K562 (cell line): ENCODE measurements around the gene XPNPEP3. TPM values are rescaled to one million over a fixed set of nuclear protein-coding genes. Genes with fewer than 3 reads are reported as not detected.

Experiments used
- BRCA1 ChIP-seq, 2 experiments: fragments of 450-650 bp in 1 of 2; sonication (generic) in 1 of 2; formaldehyde crosslinking in 1 of 2; IDR thresholded peaks; 2 replicates each; pipeline versions ENCODE4 v1.5.0 to v1.6.1; 2017 to 2020; ENCODE audit warnings: mild to moderate bottlenecking in 1 of 2, missing genetic modification reagents in 1 of 2
- CBFA2T3 ChIP-seq: fragments of 450-650 bp; IDR thresholded peaks from 2 replicates; pipeline ENCODE4 v1.6.1; 2017
- CBX1 ChIP-seq: sonication (generic); IDR thresholded peaks from 2 replicates; pipeline ENCODE4 v1.6.1; 2016; ENCODE audit warnings: antibody characterized with exemption, low read depth, mild to moderate bottlenecking
- CBX3 ChIP-seq, 2 experiments: IDR thresholded peaks; 1 replicate in 1 of 2; 2 replicates in 1 of 2; pipeline ENCODE4 v1.6.1; 2012; ENCODE audit warnings: inconsistent platforms in 2 of 2, low read length in 2 of 2, borderline replicate concordance in 1 of 2, control low read depth in 1 of 2
- FUS ChIP-seq: fragments of 200-400 bp; formaldehyde crosslinking; optimal IDR thresholded peaks from 2 replicates; pipeline ENCODE3; 2017; ENCODE audit warnings: low read depth, low read length
- HDAC6 ChIP-seq: IDR thresholded peaks from 2 replicates; pipeline ENCODE4 v1.6.1; 2012; ENCODE audit warnings: low read depth, mild to moderate bottlenecking, control low read depth, inconsistent platforms, low read length, moderate library complexity
- HNRNPLL ChIP-seq: fragments of 200-400 bp; formaldehyde crosslinking; IDR thresholded peaks from 2 replicates; pipeline ENCODE4 v1.6.1; 2017; ENCODE audit warnings: low read length, low read depth, mild to moderate bottlenecking; ENCODE audit not compliant: poor library complexity, severe bottlenecking
- NFATC3 ChIP-seq: fragments of 450-650 bp; IDR thresholded peaks from 2 replicates; pipeline ENCODE4 v1.6.1; 2017; ENCODE audit warnings: mild to moderate bottlenecking
- SNRNP70 ChIP-seq: fragments of 200-400 bp; formaldehyde crosslinking; optimal IDR thresholded peaks from 2 replicates; pipeline ENCODE3; 2017; ENCODE audit warnings: low read depth, low read length
- ZBTB1 ChIP-seq: sonication (generic); formaldehyde crosslinking; IDR thresholded peaks from 2 replicates; pipeline ENCODE4 v1.8.1; 2023; ENCODE audit warnings: missing genetic modification reagents, low read depth, mild to moderate bottlenecking, borderline replicate concordance
- ZNF212 ChIP-seq: fragments of 450-650 bp; formaldehyde crosslinking; IDR thresholded peaks from 2 replicates; pipeline ENCODE4 v1.4.0; 2020; ENCODE audit warnings: mild to moderate bottlenecking
- polyA plus RNA-seq, 8 experiments: library from polyadenylated mRNA; depleted of rRNA in 4 of 8; stranded (reverse) in 5 of 8; unstranded in 3 of 8; fragments of >200 nt; fragmentation: Nextera tagmentation in 2 of 8; fragmentation: Illumina TruSeq in 1 of 8; extraction: Ambion mirVana in 2 of 8; extraction: Trizol in 1 of 8; gene quantifications; 2 replicates each; pipeline versions ENCODE4 v1.2.1 to v1.2.3, GENCODE V29; 2011 to 2014; ENCODE audit warnings: inconsistent platforms in 1 of 8, missing spikeins in 1 of 8
- total RNA-seq, 7 experiments: library from RNA; depleted of rRNA in 6 of 7; stranded (reverse); fragments of >200 nt in 6 of 7; fragmentation: Illumina TruSeq in 2 of 7; extraction: Trizol in 2 of 7; gene quantifications; 2 replicates each; pipeline versions ENCODE4 v1.2.1 to v1.2.3, GENCODE V29; 2011 to 2021; ENCODE audit warnings: low replicate concordance in 1 of 7
- TF ChIP-seq, protein P1 (sequence below): fragments of 250-450 bp; sonication (Bioruptor Pico); IDR thresholded peaks from 2 replicates; pipeline ENCODE4 v1.4.0; 2020
- TF ChIP-seq, protein P2 (sequence below), 3 experiments: IDR thresholded peaks in 2 of 3; conservative IDR thresholded peaks in 1 of 3; 2 replicates each; pipeline ENCODE4 v1.5.1; 2011 to 2012; ENCODE audit warnings: low read length in 3 of 3, mild to moderate bottlenecking in 3 of 3, control low read depth in 2 of 3, improper control_type of control experiment in 1 of 3, inconsistent platforms in 1 of 3, low read depth in 1 of 3, mixed read lengths in 1 of 3, moderate library complexity in 1 of 3; ENCODE audit not compliant: insufficient read depth in 2 of 3
- TF ChIP-seq, protein P3 (sequence below), 3 experiments: fragments of 200-800 bp in 1 of 3; fragments of 250-450 bp in 1 of 3; fragments of 450-650 bp in 1 of 3; sonication (Bioruptor Pico) in 1 of 3; sonication (Bioruptor generic) in 1 of 3; formaldehyde crosslinking in 1 of 3; IDR thresholded peaks; 2 replicates each; pipeline versions ENCODE4 v1.6.1 to v1.8.0; 2016 to 2022; ENCODE audit warnings: mild to moderate bottlenecking in 2 of 3, missing genetic modification characterization in 2 of 3, missing compliant biosample characterization in 1 of 3, moderate library complexity in 1 of 3

Gene XPNPEP3
- total and polyA plus RNA-seq, 9 of the 15 experiments (the other 6 are each of a cell fraction or from before 2014, with no cell fraction given): 9.1 to 22.6 (median 15.6) TPM

DNA sequence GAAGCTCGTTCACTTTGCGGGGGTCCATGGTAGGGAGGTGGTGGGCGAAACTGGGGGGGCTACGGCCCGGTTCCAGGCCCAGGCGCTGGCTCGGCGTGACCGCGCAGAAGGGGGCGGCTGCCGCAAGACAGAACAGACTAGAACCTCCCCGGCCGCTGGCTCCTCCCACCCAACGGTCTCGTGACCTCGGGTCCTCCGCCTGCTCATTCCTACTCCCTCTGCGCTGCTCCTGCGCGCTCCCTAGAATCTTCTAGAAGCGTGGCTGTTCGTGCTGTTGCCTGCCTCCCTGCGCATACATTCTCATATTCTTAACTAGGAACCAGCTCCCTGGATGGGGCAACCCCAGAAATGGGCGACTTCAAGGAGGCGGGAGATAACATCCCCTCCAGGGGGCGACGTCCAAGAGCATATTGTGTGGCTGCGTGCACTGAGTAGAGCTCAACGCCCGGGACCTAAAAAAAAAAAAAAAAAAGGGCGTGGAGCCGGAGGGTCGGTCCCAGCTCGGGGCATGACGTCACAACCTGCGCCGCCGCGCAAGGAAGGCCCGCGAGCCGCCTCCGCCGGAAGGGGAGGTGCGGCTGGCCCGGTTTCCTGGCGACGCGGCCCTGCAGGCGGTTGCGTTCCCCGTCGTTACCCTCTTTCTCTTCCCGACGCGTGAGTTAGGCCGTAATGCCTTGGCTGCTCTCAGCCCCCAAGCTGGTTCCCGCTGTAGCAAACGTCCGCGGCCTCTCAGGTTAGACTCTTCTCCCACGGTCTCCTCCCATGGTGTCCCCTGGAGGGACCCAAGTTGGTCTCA lies at the start of gene XPNPEP3, which contains the start of gene ST13 (continued):
- TF ChIP-seq, protein P1, sequence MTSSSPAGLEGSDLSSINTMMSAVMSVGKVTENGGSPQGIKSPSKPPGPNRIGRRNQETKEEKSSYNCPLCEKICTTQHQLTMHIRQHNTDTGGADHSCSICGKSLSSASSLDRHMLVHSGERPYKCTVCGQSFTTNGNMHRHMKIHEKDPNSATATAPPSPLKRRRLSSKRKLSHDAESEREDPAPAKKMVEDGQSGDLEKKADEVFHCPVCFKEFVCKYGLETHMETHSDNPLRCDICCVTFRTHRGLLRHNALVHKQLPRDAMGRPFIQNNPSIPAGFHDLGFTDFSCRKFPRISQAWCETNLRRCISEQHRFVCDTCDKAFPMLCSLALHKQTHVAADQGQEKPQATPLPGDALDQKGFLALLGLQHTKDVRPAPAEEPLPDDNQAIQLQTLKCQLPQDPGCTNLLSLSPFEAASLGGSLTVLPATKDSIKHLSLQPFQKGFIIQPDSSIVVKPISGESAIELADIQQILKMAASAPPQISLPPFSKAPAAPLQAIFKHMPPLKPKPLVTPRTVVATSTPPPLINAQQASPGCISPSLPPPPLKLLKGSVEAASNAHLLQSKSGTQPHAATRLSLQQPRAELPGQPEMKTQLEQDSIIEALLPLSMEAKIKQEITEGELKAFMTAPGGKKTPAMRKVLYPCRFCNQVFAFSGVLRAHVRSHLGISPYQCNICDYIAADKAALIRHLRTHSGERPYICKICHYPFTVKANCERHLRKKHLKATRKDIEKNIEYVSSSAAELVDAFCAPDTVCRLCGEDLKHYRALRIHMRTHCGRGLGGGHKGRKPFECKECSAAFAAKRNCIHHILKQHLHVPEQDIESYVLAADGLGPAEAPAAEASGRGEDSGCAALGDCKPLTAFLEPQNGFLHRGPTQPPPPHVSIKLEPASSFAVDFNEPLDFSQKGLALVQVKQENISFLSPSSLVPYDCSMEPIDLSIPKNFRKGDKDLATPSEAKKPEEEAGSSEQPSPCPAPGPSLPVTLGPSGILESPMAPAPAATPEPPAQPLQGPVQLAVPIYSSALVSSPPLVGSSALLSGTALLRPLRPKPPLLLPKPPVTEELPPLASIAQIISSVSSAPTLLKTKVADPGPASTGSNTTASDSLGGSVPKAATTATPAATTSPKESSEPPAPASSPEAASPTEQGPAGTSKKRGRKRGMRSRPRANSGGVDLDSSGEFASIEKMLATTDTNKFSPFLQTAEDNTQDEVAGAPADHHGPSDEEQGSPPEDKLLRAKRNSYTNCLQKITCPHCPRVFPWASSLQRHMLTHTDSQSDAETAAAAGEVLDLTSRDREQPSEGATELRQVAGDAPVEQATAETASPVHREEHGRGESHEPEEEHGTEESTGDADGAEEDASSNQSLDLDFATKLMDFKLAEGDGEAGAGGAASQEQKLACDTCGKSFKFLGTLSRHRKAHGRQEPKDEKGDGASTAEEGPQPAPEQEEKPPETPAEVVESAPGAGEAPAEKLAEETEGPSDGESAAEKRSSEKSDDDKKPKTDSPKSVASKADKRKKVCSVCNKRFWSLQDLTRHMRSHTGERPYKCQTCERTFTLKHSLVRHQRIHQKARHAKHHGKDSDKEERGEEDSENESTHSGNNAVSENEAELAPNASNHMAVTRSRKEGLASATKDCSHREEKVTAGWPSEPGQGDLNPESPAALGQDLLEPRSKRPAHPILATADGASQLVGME (CRISPR knock-in tag): no peak
- TF ChIP-seq HNRNPLL (peak; percentile 93), ZBTB1 (CRISPR knock-in tag) (no peak), SNRNP70 (no peak), ZNF212 (no peak), CBX3 (IDR thresholded peaks at IDR 0.05; ENCODE audit: borderline replicate concordance in 1 of 2, low read length in 2 of 2) (no peak), HDAC6 (no peak), BRCA1 (IDR thresholded peaks at IDR 0.05) (no peak), BRCA1 (CRISPR knock-in tag; IDR thresholded peaks at IDR 0.05) (no peak), FUS (no peak), CBFA2T3 (no peak), CBX1 (peak; percentile 27; the same call in 1 of the 2 replicates), NFATC3 (no peak)
- TF ChIP-seq, protein P2, sequence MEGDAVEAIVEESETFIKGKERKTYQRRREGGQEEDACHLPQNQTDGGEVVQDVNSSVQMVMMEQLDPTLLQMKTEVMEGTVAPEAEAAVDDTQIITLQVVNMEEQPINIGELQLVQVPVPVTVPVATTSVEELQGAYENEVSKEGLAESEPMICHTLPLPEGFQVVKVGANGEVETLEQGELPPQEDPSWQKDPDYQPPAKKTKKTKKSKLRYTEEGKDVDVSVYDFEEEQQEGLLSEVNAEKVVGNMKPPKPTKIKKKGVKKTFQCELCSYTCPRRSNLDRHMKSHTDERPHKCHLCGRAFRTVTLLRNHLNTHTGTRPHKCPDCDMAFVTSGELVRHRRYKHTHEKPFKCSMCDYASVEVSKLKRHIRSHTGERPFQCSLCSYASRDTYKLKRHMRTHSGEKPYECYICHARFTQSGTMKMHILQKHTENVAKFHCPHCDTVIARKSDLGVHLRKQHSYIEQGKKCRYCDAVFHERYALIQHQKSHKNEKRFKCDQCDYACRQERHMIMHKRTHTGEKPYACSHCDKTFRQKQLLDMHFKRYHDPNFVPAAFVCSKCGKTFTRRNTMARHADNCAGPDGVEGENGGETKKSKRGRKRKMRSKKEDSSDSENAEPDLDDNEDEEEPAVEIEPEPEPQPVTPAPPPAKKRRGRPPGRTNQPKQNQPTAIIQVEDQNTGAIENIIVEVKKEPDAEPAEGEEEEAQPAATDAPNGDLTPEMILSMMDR (IDR thresholded peaks at IDR 0.05 in 2 of 3, conservative IDR thresholded peaks at IDR 0.05 in 1 of 3; ENCODE audit: insufficient read depth in 2 of 3, low read depth in 1 of 3, low read length in 3 of 3): 0 out of 6 replicates have a peak, but pooled peaks of 2 of the 3 experiments have one; percentile 13 to 21
- TF ChIP-seq, protein P3, sequence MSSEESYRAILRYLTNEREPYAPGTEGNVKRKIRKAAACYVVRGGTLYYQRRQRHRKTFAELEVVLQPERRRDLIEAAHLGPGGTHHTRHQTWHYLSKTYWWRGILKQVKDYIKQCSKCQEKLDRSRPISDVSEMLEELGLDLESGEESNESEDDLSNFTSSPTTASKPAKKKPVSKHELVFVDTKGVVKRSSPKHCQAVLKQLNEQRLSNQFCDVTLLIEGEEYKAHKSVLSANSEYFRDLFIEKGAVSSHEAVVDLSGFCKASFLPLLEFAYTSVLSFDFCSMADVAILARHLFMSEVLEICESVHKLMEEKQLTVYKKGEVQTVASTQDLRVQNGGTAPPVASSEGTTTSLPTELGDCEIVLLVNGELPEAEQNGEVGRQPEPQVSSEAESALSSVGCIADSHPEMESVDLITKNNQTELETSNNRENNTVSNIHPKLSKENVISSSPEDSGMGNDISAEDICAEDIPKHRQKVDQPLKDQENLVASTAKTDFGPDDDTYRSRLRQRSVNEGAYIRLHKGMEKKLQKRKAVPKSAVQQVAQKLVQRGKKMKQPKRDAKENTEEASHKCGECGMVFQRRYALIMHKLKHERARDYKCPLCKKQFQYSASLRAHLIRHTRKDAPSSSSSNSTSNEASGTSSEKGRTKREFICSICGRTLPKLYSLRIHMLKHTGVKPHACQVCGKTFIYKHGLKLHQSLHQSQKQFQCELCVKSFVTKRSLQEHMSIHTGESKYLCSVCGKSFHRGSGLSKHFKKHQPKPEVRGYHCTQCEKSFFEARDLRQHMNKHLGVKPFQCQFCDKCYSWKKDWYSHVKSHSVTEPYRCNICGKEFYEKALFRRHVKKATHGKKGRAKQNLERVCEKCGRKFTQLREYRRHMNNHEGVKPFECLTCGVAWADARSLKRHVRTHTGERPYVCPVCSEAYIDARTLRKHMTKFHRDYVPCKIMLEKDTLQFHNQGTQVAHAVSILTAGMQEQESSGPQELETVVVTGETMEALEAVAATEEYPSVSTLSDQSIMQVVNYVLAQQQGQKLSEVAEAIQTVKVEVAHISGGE (CRISPR knock-in tag; IDR thresholded peaks at IDR 0.05): peak in 2 of 3 experiments; percentile 59 to 93; a peak in 5 of 6 replicates
